Right ventricle myocardium inferior (tissue), 1 donor: ENCODE measurements around the gene RPRD2. TPM values are rescaled to one million over a fixed set of nuclear protein-coding genes. Genes with fewer than 3 reads are reported as not detected.

Source experiments
- ATAC-seq: fragments of 200-7000 bp; cut with Tn5 transposase; one replicate; pipeline ENCODE4 v1.9.1; 2020; ENCODE audit warnings: mild to moderate bottlenecking, moderate library complexity
- DNase-seq: peaks from one replicate; pipeline ENCODE4 v3.0.0; 2021; ENCODE audit errors: missing footprints
- intact Hi-C: fragments of 100-400 bp; cut with DNase I; formaldehyde crosslinking; loops from one replicate; pipeline ENCODE4 v1.11.0; 2022
- total RNA-seq: library from RNA; stranded (reverse); fragmentation: NEBNext Ultra II Directional; extraction: Animal tissue kit (Norgen Biotek cat#: 25700); gene quantifications from one replicate; pipeline ENCODE4 v1.2.1, GENCODE V29; 2021
- donor health status: DM: no; HTN: yes; CAD: no; lungs with severe emphysema.

RPRD2 gene
- total RNA-seq, 1 donor from 2014 or later, result 23.6 TPM

DNA sequence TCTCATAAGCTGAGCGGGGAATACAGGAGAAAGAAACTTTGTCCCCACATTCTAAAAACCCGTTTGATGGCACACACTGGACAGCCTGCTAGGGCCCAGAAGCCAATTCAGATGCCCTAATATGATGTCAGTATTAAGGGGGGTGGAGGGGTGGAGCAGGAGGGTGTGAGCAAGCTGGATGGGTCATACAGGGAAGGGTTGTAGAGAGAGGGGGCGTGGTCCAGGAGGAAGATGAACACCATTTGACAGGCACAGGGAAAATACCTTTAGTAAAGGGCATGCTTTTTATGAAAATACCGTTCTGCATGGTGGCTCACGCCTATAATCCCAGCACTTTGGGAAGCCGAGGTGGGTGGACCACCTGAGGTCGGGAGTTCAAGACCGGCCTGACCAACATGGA, 129.2 kb downstream of the RPRD2 start:
- no peak for ATAC-seq
- DNase-seq, result no peak
- intact Hi-C loops, result no loop called here

DNA sequence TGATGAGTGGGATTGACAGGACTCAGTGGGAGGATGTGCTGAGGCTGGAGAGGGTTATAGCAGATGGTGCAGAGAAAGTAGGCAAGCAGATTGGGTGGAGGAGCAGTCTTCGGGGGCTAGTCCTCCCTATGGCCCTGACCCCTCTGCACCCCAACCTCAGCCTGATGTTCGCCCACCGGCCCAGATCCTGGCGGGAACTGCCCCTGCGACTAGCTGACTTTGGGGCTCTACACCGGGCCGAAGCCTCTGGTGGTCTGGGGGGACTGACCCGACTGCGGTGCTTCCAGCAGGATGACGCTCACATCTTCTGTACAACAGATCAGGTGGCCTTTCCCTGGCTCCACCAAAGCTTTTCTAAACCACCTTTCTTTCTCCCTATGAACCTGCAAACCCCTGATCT, 134.4 kb downstream of the RPRD2 start:
- ATAC-seq (no peak), DNase-seq (no peak)
- intact Hi-C loops, result no loop called here

DNA sequence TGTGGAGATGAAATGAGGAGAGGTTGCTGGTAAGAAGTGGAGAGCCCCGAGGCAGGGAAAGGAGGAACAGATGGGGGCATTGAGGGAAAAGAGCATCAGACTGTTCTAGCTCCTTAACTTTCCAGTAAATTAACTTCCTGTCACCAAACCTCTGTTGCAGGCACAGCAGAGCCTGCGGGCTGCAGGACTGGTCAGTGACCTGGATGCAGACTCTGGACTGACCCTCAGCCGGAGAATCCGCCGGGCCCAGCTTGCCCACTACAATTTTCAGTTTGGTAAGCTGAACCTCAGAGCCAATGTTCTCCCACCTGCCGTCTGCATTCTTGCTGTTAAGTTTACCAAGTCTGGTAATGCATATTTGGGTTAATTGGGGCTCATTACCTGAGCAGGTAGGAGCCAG, 141.5 kb downstream of the RPRD2 start:
- intact Hi-C loops, result no loop called here
- DNase-seq, result no peak
- no peak for ATAC-seq

DNA sequence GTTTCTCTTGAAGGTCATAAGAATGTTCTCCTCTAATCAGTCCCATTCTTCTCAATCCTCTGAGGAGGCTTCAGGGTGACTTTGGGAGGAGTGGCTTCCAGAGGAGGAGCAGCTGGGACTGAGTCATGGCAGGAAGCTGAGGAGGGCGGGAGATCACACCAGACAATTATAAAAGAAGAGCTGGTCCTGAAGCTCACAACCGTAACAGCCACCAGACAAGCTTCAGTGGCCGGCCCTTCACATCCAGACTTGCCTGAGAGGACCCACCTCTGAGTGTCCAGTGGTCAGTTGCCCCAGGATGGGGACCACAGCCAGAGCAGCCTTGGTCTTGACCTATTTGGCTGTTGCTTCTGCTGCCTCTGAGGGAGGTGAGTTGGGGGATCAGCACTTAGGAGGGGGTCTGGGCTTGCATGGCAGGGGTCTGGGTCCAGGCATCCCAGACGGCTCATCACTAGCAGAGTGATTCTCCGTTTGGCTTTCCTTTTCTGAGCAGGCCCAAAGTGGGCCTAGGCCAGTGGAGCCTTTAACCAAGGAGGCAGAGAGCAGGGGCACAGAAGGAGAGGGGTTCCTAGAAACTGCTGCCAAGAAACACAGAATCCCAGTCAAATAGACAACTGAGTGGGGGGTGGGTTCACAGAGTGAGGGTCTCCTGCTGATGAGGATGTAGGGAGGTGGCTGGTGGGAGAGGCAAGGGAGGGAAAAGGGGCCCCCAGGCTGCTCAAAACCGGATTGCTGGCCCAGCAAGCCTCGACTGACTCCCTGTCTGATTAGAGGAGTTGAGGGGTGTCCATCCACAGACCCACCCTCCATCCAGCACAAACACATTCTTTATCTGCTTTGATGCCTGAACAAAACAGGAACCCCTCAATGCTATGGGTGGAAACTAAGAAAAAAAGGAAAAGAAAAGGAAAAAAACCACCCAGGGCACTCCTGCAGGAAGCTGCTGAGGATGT, 144.2 kb downstream of the RPRD2 start, which contains the start of gene ECM1:
Gene ECM1 (plus strand): TSS at position 198 of the 953 bp plus-strand sequence. CDS start 101 bp downstream, at position 299.
- ATAC-seq (peak; percentile 80), DNase-seq (no peak)
- intact Hi-C loops, result no loop called here

DNA sequence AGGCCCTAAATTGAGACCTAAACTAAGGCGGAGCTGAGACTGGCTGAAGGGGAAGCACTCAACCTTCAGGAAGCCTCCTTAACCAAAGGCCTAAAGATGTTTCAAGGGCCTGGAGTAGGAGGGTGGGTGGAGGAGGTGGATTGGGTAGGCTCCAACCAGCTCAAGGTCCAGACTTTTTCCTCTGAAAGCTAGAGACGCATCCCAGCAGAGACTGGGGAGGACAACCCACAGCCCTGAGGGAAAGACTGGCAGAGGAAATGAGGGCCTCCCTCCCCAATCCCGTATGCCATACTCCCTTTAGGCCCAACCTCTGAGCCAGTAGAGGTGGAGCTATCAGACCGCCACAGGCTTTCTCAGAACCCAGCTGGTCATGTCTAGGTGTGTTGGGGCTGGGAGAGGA, 145.0 kb downstream of the RPRD2 start:
- no peak for DNase-seq
- ATAC-seq, result peak; percentile 11
- intact Hi-C loops, result no loop called here

DNA sequence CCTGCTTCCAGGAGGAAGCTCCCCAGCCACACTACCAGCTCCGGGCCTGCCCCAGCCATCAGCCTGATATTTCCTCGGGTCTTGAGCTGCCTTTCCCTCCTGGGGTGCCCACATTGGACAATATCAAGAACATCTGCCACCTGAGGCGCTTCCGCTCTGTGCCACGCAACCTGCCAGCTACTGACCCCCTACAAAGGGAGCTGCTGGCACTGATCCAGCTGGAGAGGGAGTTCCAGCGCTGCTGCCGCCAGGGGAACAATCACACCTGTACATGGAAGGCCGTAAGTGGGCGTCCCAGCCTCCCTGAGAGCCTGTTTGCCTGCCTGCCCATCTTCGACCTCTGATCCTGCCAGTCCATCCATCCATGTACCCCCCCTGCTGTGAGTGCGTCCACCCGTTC, 147.6 kb downstream of the RPRD2 start:
- ATAC-seq (no peak), DNase-seq (no peak)
- intact Hi-C loops, result no loop called here

DNA sequence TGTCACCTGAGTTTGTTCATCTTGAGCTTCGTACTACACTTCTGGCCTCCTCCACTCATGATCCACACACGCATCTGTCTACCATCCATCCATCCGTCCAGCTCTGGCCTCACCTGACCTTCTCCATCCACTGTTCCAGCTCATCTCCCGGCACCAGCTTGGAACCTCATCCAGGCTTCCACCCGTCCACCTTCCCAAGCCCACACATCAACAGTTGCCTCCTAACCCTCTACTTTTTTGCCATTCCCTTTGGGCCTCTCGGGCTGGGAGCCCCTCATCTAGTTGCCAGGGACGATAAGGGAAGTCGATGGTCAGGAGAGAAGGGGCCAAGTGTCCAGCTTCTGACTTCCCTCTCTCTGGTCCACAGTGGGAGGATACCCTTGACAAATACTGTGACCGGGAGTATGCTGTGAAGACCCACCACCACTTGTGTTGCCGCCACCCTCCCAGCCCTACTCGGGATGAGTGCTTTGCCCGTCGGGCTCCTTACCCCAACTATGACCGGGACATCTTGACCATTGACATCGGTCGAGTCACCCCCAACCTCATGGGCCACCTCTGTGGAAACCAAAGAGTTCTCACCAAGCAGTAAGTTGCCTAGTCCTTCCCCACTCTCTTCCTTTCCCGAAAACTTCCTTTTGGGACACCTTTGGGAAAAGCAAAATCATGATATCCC, 148.2 kb downstream of the RPRD2 start:
- intact Hi-C loops, result no loop called here
- ATAC-seq (no peak), DNase-seq (no peak)

DNA sequence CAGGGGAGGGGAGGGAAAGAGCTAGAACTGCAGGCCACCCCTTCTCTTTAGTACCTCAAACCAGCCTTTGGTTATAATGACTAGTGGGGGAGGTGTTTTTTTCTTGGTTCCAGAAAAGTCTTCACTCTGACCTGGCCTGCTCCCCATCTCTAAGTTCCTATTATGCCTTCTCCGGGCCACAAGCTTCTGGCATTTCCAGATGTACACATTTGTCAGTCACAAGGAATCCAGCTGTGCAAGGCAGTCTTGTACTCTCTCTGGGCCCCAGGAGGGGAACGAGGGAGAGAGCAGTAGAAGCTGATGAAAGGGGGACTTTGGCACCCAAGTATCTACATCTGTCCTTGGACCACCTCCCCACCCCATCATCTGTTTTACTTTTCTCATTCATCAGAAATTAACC, 148.9 kb downstream of the RPRD2 start:
- ATAC-seq (no peak), DNase-seq (no peak)
- intact Hi-C loops, result no loop called here

DNA sequence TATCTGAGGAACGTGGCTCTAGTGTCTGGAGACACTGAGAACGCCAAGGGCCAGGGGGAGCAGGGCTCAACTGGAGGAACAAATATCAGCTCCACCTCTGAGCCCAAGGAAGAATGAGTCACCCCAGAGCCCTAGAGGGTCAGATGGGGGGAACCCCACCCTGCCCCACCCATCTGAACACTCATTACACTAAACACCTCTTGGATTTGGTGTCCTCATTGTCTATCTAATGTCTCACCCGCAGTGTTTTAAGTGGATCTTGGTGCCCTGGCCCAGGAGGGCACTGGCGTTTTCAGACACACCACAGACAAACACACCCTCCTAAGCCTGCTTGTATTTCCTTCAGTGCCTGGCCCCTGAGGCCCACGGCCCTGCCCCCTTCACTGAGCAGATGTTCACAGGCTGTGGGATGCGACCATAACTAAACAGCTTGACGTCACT, 149.4 kb downstream of the RPRD2 start:
- no peak for DNase-seq

DNA sequence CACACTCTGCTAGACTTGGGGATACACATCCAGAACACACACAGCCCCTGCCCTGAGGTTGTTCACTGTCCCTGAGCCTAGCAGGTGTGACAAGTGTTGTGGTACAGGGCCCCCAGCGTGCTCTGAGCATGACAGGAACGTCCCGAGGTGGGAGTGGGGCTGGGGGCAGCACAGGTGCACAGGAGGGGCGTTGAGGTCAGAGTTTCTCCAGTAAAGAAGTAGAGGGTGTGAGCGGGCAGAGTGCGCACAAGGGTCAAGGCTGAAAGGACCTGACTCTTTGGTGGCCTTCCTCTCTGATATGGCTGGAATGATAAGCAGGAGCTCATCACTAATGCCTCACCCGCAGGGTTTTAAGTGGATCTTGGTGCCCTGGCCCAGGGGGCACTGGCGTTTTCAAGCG, 150.3 kb downstream of the RPRD2 start:
- ATAC-seq, result no peak
- DNase-seq, result no peak
- intact Hi-C loops, result no loop called here

More for the DNA sequence above, 149.4 kb downstream of the RPRD2 start:
- ATAC-seq, result no peak
- intact Hi-C loops, result no loop called here

DNA sequence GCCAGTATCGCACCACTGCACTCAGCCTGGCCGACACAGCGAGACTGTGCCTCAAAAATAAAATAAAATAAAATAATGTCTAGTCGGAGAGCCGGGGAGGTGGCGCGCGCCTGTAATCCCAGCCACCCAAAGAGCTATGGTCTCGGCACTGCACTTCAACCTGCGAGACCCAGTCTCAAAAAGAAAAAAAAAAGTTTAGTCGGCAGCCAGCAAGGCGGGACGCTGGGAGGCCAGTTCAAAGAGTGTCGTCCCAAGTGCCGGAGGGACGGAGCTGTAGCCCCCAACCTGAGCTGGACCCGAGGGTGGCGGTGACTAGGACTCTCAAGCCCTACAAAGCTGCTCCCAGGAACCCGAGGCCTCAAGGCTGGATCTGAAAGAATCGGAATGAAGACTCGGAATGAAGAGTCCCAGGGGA, 151.0 kb downstream of the RPRD2 start:
- intact Hi-C loops, result loop anchor here (1.0 kb wide), 1 partner anchor 17 kb away; no protein-coding TSS in a partner anchor
- DNase-seq (no peak), ATAC-seq (peak; percentile 7)

DNA sequence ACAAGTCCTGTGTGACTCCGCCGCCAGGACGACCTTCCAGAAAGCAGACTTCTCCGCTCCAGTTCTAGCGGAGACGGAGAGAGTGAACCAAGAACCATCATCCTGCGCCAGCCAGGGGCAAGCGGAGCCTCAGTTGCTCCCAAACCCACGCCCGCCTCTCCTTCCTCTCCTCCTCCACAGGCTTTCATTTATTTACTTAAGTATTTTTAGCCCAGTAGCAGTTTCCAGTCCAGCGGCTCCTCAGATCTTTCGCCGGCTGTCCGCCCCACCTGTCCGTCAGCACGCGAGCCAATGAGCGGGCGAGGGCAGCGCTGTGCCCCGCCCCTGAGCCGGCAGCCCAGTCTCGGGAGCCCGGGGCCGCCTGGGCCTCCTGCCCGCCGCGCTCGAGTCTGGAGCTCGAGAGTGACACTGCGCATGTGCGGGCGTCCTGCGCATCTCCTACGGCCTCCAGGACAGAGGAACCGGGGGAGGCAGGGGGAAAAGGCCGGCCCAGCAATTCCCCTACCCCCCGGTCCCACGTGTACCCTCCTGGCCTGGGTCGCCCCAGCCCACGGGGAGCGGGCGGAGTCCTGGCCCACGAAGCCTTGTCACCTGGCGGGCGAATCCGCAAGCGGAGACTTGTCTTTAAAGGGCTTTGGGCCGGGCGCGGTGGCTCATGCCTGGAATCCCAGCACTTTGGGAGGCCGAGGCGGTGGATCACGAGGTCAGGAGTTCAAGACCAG, 151.5 kb downstream of the RPRD2 start, which contains the start of gene FALEC:
Gene FALEC (plus strand): TSS at position 425 of the 722 bp plus-strand sequence.
- DNase-seq, result peak; percentile 99
- ATAC-seq, result peak; percentile 98
- intact Hi-C loops, result loop anchor here (1.0 kb wide), 1 partner anchor 17 kb away; no protein-coding TSS in a partner anchor

DNA sequence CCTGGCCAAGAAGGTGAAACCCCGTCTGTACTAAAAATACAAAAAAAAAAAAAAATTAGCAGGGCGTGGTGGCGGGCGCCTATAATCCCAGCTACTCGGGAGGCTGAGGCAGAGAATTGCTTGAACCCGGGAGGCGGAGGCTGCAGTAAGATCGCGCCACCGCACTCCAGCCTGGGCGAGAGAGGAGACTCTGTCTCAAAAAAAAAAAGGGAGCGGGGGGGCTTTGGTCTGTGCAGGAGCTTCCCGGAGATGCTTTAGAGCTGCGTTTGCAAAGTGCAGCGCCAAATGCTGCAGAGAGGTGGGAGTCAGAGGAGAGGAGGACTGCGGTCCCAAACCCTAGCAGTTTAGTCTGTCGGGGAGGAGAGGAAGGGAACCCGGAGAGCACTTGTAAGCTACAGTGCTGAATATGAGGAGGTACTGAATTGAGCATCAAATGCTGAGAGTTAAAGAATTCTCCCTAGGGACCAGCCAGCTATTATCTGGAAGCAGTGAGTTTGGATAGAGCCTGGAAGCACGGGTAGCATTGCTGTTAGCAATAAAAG, 152.2 kb downstream of the RPRD2 start:
- no peak for ATAC-seq
- DNase-seq, result no peak
- intact Hi-C loops, result no loop called here

DNA sequence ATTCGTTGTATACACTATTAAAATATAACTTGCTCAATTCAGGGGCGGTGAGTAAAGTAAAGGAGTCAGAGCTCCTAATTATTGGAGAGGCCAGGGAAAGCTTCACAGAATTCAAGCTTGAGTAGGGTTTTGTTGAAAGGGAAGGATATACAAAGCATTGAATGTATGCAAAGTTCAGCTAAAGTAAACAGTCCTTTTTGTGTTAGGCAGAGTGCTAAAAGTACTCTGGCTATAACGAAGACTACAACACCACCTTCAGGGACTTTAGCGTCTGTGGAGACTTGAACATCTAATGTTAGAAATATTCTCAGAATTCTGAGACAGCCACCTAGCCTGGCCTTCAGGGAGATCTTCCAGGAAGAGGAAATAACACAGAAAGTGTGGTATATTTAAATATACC, 152.7 kb downstream of the RPRD2 start:
- no peak for ATAC-seq
- intact Hi-C loops, result no loop called here
- no peak for DNase-seq

DNA sequence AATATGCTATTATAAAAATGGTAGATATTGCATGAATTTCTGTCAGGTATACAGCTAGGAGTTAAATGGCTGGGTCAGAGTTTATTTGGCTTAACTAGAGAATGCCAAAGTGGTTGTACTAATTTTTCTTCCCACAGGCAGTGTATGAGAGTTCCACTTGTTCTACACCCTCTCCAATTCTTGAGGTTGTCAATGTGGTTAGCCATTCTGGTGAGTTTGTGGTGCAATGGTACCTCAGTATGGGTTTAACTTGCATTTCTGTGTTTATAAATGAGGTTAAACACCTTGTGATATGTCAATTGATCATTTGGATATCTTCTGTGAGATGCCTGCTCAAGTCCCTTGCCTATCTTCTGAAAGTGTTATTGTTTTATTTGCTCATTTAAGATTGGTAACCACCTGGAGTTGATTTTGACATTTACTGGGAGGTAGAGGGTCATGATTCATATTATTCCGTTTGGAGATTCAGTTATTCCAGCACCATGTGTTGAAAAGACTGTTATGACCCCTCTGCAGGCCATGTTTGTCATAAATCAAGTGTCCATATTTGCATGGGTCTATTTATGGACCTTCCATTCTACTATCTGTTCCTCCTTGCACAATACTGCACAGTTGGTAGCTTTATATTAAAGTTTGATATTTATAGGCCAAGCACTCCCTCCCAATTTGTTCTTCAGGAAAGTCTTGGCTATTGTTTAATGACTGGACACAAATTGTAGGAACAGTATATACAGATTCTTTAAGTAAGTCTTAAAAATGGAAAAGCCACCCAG, 157.4 kb downstream of the RPRD2 start:
- DNase-seq (no peak), ATAC-seq (no peak)
- intact Hi-C loops, result no loop called here

DNA sequence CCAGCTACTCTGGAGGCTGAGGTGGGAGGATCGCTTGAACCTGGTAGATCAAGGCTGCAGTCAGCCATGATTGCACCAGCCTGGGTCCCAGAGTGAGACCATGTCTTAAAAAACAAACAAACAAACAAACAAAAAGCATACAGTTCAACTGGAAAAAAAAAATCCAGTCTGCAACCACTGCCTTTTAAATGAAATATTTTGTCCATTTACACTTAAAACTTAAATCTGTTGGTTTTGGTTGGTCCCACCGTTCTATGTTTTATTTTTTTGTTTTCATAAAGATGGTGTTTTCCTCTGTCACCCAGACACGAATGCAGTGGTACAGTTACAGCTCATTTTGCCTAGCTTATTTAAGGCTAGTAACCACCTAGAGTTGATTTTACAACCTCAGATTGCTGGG, 161.4 kb downstream of the RPRD2 start:
- intact Hi-C loops, result no loop called here
- ATAC-seq (no peak), DNase-seq (no peak)
